Endometrial microvascular endothelial cells (primary cell): ENCODE results near the gene ZNF124. TPM values are rescaled to one million over a fixed set of nuclear protein-coding genes. Genes with fewer than 3 reads are reported as not detected.
"Not testable (repeated sequence)": the region's sequence is repeated elsewhere in the genome, so short reads cannot be mapped to it uniquely, and the experiment has no call there.

ENCODE experiments used
- in situ Hi-C: cut with HindIII; loops from 2 replicates; pipeline ENCODE4 v1.10.0; 2017; ENCODE audit warnings: low sequenced_read_pairs, low pct_unique_long_range_greater_than_20kb; ENCODE audit errors: inconsistent ontology term
- total RNA-seq: library from RNA; depleted of rRNA; stranded (reverse); fragments of >200 nt; gene quantifications from one replicate; pipeline ENCODE4 v1.2.3, GENCODE V29; 2015; ENCODE audit errors: inconsistent ontology term

ZNF124 gene
- total RNA-seq, 1 donor from 2014 or later = 10.2 TPM

GRCh38 chr1:247177755-247178154 is 5.9 kb upstream of the ZNF124 start:
- in situ Hi-C loops = no loop called here

GRCh38 chr1:247175458-247175857 is 3.6 kb upstream of the ZNF124 start:
- in situ Hi-C loops = no loop called here

DNA sequence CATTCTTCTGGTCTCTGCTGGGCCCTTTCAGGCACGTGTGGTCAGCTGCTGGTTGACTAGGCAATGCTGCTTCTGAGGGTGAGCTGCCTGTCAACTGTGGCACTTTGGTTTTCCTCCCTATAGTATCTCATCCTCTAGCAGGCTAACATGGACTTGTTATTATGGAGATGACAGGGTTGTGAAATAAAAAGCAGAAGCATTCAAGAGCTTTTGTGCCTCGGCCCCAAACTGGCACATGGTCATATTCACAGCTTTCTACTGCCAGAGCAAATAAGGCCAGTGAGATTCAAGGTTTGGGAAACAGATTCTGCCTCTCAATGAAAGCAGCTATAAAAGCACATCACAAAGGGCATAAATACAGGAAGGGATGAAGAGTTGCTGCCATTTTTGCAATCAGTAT is 1.6 kb upstream of the ZNF124 start:
- in situ Hi-C loops = no loop called here

DNA sequence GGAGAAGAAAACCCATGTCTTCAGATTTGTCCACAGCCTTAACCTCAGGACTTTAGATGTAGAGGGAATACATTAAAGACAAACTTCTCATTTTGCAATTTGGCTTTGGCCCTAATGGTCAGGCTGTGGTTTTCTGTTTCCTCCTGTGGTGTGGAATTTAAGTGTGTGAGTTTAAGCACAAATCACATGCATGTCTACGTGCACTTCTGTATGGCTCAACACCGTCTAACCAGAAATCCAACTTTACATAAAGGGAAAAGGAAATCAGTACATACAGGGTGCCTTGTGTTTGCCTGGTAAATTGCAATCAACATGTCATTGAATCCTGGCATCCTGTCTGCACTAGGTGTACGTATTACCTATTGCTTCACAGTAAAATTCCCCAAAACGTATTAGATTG is 1.2 kb upstream of the ZNF124 start:
- in situ Hi-C loops = no loop called here

- in situ Hi-C loops = not testable (repeated sequence)
Measured at GRCh38 chr1:247171443-247171842, 377 bp downstream of the ZNF124 start.

GRCh38 chr1:247165674-247166073 is 6.1 kb downstream of the ZNF124 start:
- in situ Hi-C loops = no loop called here

DNA sequence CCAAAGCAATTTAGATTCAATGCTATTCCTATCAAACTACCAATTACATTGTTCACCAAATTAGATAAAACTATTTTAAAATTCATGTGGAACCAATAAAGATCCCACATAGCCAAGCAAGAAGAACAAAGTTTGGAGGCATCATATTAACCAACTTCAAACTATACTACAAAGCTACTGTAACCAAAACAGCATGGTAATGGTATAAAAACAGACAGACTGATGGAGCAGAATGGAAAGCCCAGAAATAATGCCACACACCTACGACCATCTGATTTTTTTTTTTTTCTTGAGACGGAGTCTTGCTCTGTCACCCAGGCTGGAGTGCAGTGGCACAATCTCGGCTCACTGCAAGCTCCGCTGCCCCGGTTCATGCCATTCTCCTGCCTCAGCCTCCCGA is 7.1 kb downstream of the ZNF124 start:
- in situ Hi-C loops = no loop called here

DNA sequence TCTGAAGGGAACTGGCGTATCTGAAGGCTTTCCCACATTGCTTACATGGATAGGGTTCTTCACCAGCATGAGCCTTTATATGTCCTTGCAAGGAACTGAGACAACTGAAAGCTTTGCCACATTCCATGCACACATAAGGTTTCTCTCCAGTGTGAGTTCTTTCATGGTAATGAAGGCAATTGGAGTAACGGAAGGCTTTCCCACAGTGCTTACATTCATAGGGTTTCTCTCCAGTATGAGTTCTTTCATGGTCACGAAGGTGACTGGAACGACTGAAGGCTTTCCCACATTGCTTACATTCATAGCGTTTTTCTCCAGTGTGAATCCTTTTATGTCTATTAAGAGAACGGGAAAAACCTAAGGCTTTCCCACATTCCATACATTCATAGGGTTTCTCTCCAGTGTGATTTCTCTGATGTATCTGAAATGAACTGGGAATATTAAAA is 15.0 kb downstream of the ZNF124 start:
- in situ Hi-C loops = no loop called here

DNA sequence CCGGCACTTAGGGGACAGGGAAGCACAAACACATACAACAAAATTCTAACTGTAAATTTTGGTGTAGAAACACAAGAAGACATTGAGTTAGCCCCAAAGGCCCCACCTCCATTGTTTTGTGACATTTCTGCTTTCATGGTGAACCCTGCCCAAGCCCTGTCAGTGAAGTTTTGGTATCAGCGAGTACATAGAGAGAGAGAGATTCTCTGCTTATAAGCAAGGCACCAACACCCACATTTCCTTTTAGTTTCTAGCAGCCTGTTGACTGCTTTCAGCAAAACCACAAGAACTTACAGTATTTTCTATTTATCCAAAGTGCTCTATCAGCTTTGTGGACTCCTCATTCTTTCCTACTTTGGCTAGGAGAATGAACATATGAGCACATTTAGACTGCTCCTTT is 24.0 kb downstream of the ZNF124 start:
- in situ Hi-C loops = no loop called here

- in situ Hi-C loops = not testable (repeated sequence)
Measured at GRCh38 chr1:247147120-247147519, 24.7 kb downstream of the ZNF124 start.

- in situ Hi-C loops = no loop called here
Measured at GRCh38 chr1:247146671-247147070, 25.1 kb downstream of the ZNF124 start.

GRCh38 chr1:247145279-247145678 is 26.5 kb downstream of the ZNF124 start:
- in situ Hi-C loops = no loop called here

DNA sequence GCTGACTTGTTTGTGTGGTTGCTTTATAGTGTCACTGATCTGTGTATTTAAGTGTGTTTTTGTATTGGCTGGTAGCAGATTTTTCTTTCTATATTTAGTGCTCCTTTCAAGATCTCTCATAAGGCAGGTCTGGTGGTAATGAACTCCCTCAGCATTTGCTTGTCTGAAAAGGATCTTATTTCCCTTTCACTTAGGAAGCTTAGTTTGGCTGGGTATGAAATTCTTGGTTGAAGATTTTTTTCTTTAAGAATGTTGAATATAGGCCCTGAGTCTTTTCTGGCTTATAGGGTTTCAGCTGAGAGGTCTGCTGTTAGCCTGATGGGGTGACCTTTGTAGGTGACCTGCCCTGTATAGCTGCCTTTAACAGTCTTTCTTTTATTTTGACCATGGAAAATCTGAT is 32.3 kb downstream of the ZNF124 start:
- in situ Hi-C loops = not testable (repeated sequence)

GRCh38 chr1:247131236-247131635 is 40.6 kb downstream of the ZNF124 start:
- in situ Hi-C loops = no loop called here

- in situ Hi-C loops = not testable (repeated sequence)
Measured at GRCh38 chr1:247127519-247128282, 44.1 kb downstream of the ZNF124 start.

GRCh38 chr1:247126601-247127000 is 45.2 kb downstream of the ZNF124 start:
- in situ Hi-C loops = not testable (repeated sequence)

DNA sequence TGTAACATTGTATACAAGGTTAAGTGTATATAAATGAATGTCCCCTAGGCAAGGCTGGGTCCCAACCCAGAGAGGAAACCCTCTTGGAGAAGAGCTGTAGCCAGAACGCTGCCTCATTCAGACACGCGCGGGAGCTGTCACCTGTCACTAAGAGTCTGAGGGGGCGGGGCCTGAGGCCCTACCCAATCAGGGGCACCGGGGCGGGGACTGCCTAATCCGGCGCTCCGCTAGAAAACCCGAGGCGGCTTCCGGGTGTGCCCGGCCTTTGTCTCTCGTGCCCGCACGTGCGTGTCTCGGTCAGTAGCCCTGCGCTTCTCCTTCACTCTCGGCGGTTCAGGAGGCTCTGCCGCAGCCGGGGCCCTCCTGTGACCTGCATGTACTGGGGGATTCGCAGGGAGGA is 45.7 kb downstream of the ZNF124 start:
- in situ Hi-C loops = not testable (repeated sequence)

GRCh38 chr1:247121382-247121781 is 50.4 kb downstream of the ZNF124 start:
- in situ Hi-C loops = no loop called here

- in situ Hi-C loops = not testable (repeated sequence)
Measured at GRCh38 chr1:247120408-247120668, 51.5 kb downstream of the ZNF124 start.

GRCh38 chr1:247119600-247120407 is 52.0 kb downstream of the ZNF124 start:
- in situ Hi-C loops = no loop called here
